ENCODE measurements around the gene MEAF6. TPM values are rescaled to one million over a fixed set of nuclear protein-coding genes. Genes with fewer than 3 reads are reported as not detected.

MEAF6 gene
- total RNA-seq, 1 donor from 2014 or later = 59.5 TPM

DNA sequence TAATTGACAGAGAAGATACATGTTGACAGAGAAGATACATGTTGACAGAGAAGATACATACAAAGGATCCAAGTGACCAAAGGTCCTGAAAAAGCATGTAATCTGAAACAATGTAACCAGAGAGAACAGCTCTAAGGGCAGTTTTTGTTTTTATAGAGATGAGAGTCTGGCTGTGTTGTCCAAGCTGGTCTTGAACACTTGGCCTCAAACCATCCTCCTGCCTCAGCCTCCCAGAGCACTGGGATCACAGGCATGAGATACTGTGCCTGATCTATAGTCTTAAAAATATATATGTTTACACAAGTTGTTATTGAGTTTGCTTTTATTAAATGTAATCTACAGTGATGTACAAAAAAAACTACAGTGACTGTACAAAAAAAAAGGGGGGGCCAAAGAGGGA is 12.5 kb downstream of the MEAF6 start:
- ATAC-seq = no peak

GRCh38 chr1:37501661-37502060 is 12.9 kb downstream of the MEAF6 start:
- Histone ChIP-seq H3K27me3 (ENCODE audit: low read depth) (no peaks in the 10 kb centered on the region), H3K27ac (no peak overlapping the region), H3K4me1 (peaks cover 21% of the 10 kb centered on the region), H3K36me3 (peaks cover 90% of the 10 kb centered on the region), H3K9me3 (no peaks in the 10 kb centered on the region), H3K4me3 (no peak overlapping the region)
- ATAC-seq (no peak), DNase-seq (no peak)
- TF ChIP-seq, protein P1, sequence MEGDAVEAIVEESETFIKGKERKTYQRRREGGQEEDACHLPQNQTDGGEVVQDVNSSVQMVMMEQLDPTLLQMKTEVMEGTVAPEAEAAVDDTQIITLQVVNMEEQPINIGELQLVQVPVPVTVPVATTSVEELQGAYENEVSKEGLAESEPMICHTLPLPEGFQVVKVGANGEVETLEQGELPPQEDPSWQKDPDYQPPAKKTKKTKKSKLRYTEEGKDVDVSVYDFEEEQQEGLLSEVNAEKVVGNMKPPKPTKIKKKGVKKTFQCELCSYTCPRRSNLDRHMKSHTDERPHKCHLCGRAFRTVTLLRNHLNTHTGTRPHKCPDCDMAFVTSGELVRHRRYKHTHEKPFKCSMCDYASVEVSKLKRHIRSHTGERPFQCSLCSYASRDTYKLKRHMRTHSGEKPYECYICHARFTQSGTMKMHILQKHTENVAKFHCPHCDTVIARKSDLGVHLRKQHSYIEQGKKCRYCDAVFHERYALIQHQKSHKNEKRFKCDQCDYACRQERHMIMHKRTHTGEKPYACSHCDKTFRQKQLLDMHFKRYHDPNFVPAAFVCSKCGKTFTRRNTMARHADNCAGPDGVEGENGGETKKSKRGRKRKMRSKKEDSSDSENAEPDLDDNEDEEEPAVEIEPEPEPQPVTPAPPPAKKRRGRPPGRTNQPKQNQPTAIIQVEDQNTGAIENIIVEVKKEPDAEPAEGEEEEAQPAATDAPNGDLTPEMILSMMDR (IDR thresholded peaks at IDR 0.05) = no peak
- intact Hi-C loops (cut with DNase I) = no loop called here

More for the DNA sequence above, 12.5 kb downstream of the MEAF6 start:
- Histone ChIP-seq H3K36me3 (peaks cover 92% of the 10 kb centered on the region), H3K27ac (no peak overlapping the region), H3K9me3 (no peaks in the 10 kb centered on the region), H3K4me1 (peaks cover 21% of the 10 kb centered on the region), H3K4me3 (no peak overlapping the region), H3K27me3 (ENCODE audit: low read depth) (no peaks in the 10 kb centered on the region)
- TF ChIP-seq, protein P1 (IDR thresholded peaks at IDR 0.05) = no peak
- DNase-seq = no peak
- intact Hi-C loops (cut with DNase I) = no loop called here

- H3K9me3 ChIP-seq = no peaks in the 10 kb centered on the region
- H3K4me1 ChIP-seq = peaks cover 21% of the 10 kb centered on the region
- TF ChIP-seq, protein P1 (IDR thresholded peaks at IDR 0.05) = no peak
- peaks cover 95% of the 10 kb centered on the region for H3K36me3 ChIP-seq
- H3K27me3 ChIP-seq (ENCODE audit: low read depth) = no peaks in the 10 kb centered on the region
- H3K27ac ChIP-seq = no peak overlapping the region
- no peak overlapping the region for H3K4me3 ChIP-seq
- DNase-seq (no peak), ATAC-seq (peak; percentile 75 to 82)
- intact Hi-C loops (cut with DNase I) = no loop called here
These were observed 15.5 kb downstream of the MEAF6 start for GRCh38 chr1:37498872-37499617.

DNA sequence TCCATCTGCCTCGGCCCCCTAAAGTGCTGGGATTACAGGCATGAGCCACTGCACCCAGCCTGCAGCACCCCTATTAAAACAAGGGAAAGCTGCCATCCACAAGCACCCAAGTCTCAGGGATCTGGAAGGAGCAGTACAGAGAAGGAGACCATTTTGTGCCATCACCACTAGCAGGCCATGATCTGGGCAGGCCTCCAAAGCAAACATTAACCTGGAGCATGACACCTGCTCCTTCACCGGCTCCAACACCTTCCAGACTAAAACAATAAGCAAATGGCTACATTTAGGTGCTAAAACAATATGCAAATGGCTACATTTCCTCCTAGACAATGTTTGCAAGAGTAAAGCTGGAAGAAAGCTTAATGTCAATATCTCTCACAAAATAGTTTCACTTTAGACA is 16.7 kb downstream of the MEAF6 start:
- Histone ChIP-seq H3K36me3 (peaks cover 95% of the 10 kb centered on the region), H3K9me3 (no peaks in the 10 kb centered on the region), H3K27me3 (ENCODE audit: low read depth) (no peaks in the 10 kb centered on the region), H3K4me3 (no peak overlapping the region), H3K27ac (no peak overlapping the region), H3K4me1 (peaks cover 21% of the 10 kb centered on the region)
- TF ChIP-seq, protein P1 (IDR thresholded peaks at IDR 0.05) = no peak
- DNase-seq (no peak), ATAC-seq (peak in 1 of 2 donors; percentile 73)
- intact Hi-C loops (cut with DNase I) = no loop called here

DNA sequence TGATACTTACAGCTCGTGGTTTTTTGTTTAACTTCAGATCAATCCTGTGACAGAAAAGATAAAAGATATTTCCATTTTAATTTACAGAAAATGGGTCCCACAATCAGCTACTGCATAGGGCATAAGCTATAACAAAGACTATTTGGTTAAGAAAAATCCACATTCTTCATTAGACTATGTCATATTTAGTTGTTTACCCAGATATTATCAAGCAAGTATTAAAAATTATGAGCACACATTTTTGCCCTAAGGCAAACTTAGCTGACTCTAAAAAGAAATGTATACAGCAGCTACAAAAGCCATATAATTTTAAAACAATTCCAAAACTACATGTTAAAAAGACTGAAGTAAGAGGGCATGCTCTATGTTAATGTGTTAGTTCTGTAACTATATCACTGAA is 18.7 kb downstream of the MEAF6 start:
- DNase-seq = no peak
- Histone ChIP-seq H3K4me3 (no peak overlapping the region), H3K27me3 (ENCODE audit: low read depth) (no peaks in the 10 kb centered on the region), H3K27ac (no peak overlapping the region), H3K4me1 (peaks cover 21% of the 10 kb centered on the region), H3K9me3 (no peaks in the 10 kb centered on the region), H3K36me3 (peaks cover 97% of the 10 kb centered on the region)
- intact Hi-C loops (cut with DNase I) = no loop called here
- ATAC-seq = no peak
- TF ChIP-seq, protein P1 (IDR thresholded peaks at IDR 0.05) = no peak

All from lower lobe of right lung (tissue), 2 donors.